WERI-Rb-1 (cell line): ENCODE results near the gene CHST8.

Source experiments
- DNase-seq: peaks from one replicate; pipeline ENCODE4 v3.0.0-alpha.2; 2020
- H3K27ac ChIP-seq: fragments of 250-450 bp; sonication (Bioruptor Pico); 2 replicates; pipeline ENCODE4 v1.5.1; 2020; ENCODE audit warnings: mild to moderate bottlenecking, moderate library complexity
- H3K27me3 ChIP-seq: fragments of 250-450 bp; sonication (Bioruptor Pico); 2 replicates; pipeline ENCODE4 v1.5.1; 2021; ENCODE audit warnings: mild to moderate bottlenecking, low read depth, moderate library complexity; ENCODE audit not compliant: insufficient read depth, severe bottlenecking
- H3K36me3 ChIP-seq: fragments of 250-450 bp; sonication (Bioruptor Pico); 2 replicates; pipeline ENCODE4 v1.5.1; 2020; ENCODE audit warnings: mild to moderate bottlenecking, moderate library complexity
- H3K4me3 ChIP-seq: 2 replicates; pipeline ENCODE4 v1.5.1; 2011; ENCODE audit warnings: low read depth, mild to moderate bottlenecking, control low read depth, low read length
- H3K9me3 ChIP-seq: fragments of 250-450 bp; sonication (Bioruptor Pico); 2 replicates; pipeline ENCODE4 v1.5.1; 2021; ENCODE audit warnings: mild to moderate bottlenecking, moderate library complexity; ENCODE audit not compliant: severe bottlenecking
- CTCF ChIP-seq: IDR thresholded peaks from 2 replicates; pipeline ENCODE4 v1.5.1; 2011; ENCODE audit warnings: low read depth, mild to moderate bottlenecking, control low read depth, inconsistent platforms, low read length

Gene CHST8

GRCh38 chr19:33804021-33804799 lies 182.5 kb downstream of the CHST8 start:
- no peak overlapping the region for H3K4me3 ChIP-seq
- peaks cover 92% of the 10 kb centered on the region for H3K36me3 ChIP-seq
- no peaks in the 10 kb centered on the region for H3K9me3 ChIP-seq
- H3K27me3 ChIP-seq: no peaks in the 10 kb centered on the region
- TF ChIP-seq CTCF: no peak
- DNase-seq: no peak
- no peak overlapping the region for H3K27ac ChIP-seq

GRCh38 chr19:33805313-33805712 lies 183.6 kb downstream of the CHST8 start:
- peaks cover 92% of the 10 kb centered on the region for H3K36me3 ChIP-seq
- DNase-seq: no peak

GRCh38 chr19:33805840-33806433 lies 184.2 kb downstream of the CHST8 start:
- Histone ChIP-seq H3K36me3 (peaks cover 90% of the 10 kb centered on the region), H3K4me3 (no peak overlapping the region), H3K27ac (no peak overlapping the region), H3K9me3 (no peaks in the 10 kb centered on the region), H3K27me3 (no peaks in the 10 kb centered on the region)
- DNase-seq: no peak
- no peak for TF ChIP-seq CTCF

More at GRCh38 chr19:33805313-33805712, 183.6 kb downstream of the CHST8 start:
- Histone ChIP-seq H3K27me3 (no peaks in the 10 kb centered on the region), H3K4me3 (no peak overlapping the region), H3K9me3 (no peaks in the 10 kb centered on the region), H3K27ac (no peak overlapping the region)
- TF ChIP-seq CTCF: no peak

GRCh38 chr19:33806434-33806881 lies 184.7 kb downstream of the CHST8 start:
- Histone ChIP-seq H3K36me3 (peaks cover 88% of the 10 kb centered on the region), H3K9me3 (no peaks in the 10 kb centered on the region), H3K27ac (no peak overlapping the region), H3K27me3 (no peaks in the 10 kb centered on the region), H3K4me3 (no peak overlapping the region)
- no peak for DNase-seq
- no peak for TF ChIP-seq CTCF

- H3K27ac ChIP-seq: no peak overlapping the region
- DNase-seq: no peak
- peaks cover 87% of the 10 kb centered on the region for H3K36me3 ChIP-seq
- H3K4me3 ChIP-seq: no peak overlapping the region
- no peaks in the 10 kb centered on the region for H3K27me3 ChIP-seq
- no peaks in the 10 kb centered on the region for H3K9me3 ChIP-seq
- TF ChIP-seq CTCF: no peak
Observed at GRCh38 chr19:33808399-33808798, 186.6 kb downstream of the CHST8 start.
